Retinal pigment epithelial cell (primary cell): Measurements from ENCODE around the gene UTP20.

Source experiments
- DNase-seq: peaks from one replicate; pipeline ENCODE4 v3.0.0-alpha.2; 2010; ENCODE audit warnings: low read depth
- H3K4me3 ChIP-seq: 2 replicates; pipeline ENCODE4 v1.5.1; 2011; ENCODE audit warnings: mild to moderate bottlenecking, low read length, control low read depth, moderate library complexity
- CTCF ChIP-seq: conservative IDR thresholded peaks from 2 replicates; pipeline ENCODE4 v1.5.1; 2011; ENCODE audit warnings: low read depth, low read length, control low read depth, inconsistent platforms

Gene UTP20

GRCh38 chr12:101322480-101322879 is 42.6 kb downstream of the UTP20 start:
- H3K4me3 ChIP-seq = no peak overlapping the region
- TF ChIP-seq CTCF = no peak
- no peak for DNase-seq

DNA sequence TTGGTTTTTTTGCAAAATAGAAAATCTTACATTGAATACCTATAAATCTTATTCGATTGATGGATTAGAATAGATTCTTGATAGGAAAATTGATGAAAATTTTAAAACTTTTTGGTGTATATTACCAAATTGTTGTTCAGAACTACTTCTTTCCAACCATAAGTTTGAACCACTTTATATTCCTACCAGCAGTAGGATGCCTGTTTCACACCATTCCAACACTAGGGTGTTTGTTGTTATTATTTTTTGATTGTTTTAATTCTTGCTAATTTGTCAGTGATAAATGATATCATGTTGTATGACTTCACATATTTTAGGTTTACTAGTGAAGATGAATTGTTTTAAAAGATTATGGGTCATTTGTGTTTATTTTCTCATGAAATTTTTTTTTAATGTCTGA is 43.4 kb downstream of the UTP20 start:
- TF ChIP-seq CTCF = no peak
- no peak overlapping the region for H3K4me3 ChIP-seq
- DNase-seq = no peak

DNA sequence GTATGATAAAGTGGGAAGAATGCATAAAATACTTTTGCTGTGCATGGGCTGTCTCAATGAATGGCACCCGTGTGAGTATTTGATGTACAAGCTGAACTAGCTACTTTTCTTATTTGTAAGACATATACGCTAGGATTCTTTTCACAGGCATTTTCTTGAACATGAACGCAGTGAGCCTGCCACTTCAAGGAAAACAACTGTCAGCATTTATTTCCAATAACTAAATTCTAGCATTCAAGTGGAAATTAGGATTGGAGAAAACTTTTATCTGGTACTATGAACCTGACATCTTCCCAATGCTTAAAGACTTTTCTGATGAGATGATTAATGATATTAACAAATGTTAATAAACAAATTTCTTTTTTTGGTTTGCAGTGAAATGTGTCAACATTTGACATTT is 45.7 kb downstream of the UTP20 start:
- DNase-seq = no peak
- no peak overlapping the region for H3K4me3 ChIP-seq
- TF ChIP-seq CTCF = no peak

GRCh38 chr12:101327051-101327450 is 47.1 kb downstream of the UTP20 start:
- H3K4me3 ChIP-seq = no peak overlapping the region
- DNase-seq = no peak
- no peak for TF ChIP-seq CTCF

DNA sequence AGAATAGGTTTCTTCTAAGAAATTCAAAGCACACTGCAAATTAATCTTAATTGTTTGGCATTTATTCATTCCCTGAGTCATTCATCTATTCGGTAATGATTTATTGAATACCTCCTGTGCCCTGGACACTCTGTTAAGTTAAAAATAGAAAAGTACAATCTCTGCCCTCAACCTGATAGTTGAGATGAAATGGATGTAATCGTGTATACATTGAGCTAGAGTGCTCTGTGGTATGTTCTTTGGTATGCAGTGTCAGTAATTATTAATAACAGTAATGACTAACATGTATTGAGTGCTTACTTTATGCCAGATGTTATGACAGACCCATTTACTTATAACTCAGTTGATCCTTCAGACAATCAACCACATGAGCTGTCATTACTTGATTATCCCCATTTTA is 47.6 kb downstream of the UTP20 start:
- TF ChIP-seq CTCF = no peak
- no peak overlapping the region for H3K4me3 ChIP-seq
- DNase-seq = no peak

DNA sequence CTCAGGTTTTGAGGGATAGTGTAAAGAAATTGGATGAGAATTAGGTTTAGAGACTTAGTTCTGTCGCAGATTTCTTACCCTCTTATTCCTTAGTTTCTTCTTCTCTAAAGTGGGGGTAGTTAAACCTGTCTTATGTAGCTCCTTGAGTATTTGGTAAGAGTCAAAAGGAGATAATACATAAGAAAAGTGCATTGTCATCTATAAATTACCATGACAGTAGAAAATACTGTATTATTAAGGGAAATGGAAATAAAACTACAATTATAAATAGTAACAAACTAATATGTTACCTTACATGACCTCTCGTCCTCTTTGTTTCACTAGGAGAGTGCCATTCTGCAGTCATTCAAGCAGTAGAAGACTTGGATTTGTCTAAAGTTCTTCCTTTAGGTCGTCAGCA is 49.0 kb downstream of the UTP20 start:
- no peak for TF ChIP-seq CTCF
- H3K4me3 ChIP-seq = no peak overlapping the region
- DNase-seq = no peak

DNA sequence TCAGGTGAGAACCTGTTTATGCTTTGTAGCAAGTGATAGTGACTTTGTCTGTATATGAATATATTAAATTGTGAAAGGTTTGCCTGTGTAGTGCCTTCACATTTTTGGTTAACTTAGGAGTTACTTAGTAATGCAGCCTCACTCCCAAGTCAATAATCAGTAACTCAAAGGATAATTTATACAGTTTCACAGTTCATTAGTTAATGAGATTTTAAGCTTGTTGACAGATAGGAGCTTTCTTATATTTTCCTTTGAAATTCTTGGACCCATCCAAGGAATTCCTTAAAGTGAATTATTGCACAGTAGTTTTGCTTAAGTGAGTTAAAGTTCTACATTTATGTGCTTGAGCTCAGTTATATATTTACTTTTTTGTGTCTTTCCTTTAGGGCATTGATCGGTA is 50.7 kb downstream of the UTP20 start:
- no peak overlapping the region for H3K4me3 ChIP-seq
- TF ChIP-seq CTCF = no peak
- no peak for DNase-seq
